ELR (cell line): Measurements from ENCODE around the gene BRIP1.
A peak's percentile ranks its signal among the peaks of the same experiment; 100 is the strongest.
"Not testable (repeated sequence)": the region's sequence is repeated elsewhere in the genome, so short reads cannot be mapped to it uniquely, and the experiment has no call there.

Experiments
- DNase-seq: peaks from one replicate; pipeline ENCODE4 v3.0.0-alpha.2; 2015; ENCODE audit warnings: low read depth

Gene BRIP1

GRCh38 chr17:61799812-61800484 is 63.4 kb downstream of the BRIP1 start:
- DNase-seq, result no peak

DNA sequence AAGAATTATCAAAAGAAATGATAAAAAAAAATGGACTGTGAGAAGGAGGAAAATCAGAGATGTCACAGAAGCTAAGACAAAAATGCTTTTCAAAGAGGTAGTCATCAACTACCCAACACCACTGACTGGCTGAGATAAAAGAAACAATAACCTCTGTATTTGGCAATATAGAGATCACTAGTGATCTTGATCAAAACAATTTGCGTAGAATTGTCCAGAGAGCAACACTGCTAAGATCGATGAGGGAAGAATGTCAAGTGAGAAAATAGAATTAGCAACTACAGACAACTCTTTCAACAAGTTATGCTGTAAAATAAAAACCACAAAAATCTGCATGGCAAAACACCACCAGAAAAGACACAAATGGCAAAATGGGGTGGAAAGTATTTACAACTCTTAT is 66.0 kb downstream of the BRIP1 start:
- DNase-seq, result no peak

DNA sequence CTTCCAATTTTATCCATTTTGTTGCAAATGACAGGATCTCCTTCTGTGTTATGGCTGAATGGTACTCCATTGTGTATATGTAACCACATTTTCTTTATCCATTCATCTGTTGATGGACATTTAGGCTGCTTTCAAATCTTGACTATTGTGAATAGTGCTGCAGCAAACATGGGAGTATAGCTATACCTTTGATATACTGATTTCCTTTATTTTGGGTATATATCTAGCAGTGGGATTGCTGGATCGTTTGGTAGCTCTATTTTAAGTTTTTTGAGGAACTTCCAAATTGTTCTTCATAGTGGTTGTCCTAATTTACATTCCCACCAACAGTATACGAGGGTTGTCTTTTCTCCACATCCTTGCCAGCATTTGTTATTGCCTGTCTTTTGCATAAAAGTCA is 67.8 kb downstream of the BRIP1 start:
- DNase-seq, result no peak

DNA sequence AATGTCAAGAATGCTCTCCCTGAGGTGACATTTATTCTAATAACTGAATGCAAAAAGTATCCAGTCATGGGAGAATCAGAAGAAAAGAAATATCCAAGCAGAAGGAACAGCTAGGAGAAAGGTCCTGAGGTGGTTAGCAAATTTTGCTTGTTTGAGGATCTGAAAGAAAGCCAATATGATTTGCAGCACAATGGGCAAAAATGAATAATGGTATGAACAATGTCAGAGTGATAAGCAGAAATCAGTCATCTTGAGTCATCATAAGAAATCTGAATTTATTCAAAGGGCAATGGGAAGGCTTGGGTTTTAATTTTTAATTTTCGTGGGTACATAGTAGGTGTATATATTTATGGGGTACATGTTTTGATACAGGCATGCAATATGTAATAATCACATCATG is 68.5 kb downstream of the BRIP1 start:
- peak; percentile 19 for DNase-seq

DNA sequence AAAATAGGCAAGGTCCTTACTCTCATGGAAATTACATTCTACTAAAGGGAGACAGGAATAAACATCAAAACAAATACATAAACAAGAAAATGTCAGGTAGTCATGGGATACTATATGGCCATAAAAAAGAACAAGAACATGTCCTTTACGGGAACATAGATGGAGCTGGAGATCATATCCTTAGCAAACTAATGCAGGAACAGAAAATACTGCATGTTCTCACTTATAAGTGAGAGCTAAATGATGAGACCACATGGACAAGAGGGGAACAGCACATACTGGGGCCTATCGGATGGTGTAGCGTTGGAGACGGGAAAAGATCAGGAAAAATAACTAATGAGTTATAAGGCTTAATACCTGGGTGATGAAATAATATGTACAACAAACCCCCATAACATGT is 69.1 kb downstream of the BRIP1 start:
- no peak for DNase-seq

- DNase-seq, result no peak
Observed at GRCh38 chr17:61793565-61793964, 69.8 kb downstream of the BRIP1 start.

DNA sequence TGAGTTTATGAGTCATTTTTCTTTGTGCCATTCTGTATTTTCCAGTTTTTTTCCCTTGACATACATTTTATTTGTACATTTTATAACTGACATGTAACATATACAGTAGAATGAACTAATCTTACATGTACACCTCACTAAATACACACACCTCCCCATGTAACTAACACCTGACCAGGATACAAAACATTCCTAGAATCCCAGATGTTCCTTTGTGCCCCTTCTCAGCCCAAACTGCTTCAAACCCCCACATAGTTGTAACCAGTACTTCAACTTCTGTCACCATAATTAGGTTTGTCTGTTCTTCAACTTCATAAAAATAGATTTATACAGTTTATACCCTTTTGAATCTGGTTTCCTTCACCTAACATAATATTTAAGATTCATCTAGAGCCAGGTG is 73.5 kb downstream of the BRIP1 start:
- no peak for DNase-seq

- no peak for DNase-seq
Observed at GRCh38 chr17:61786088-61786487, 77.2 kb downstream of the BRIP1 start.

GRCh38 chr17:61784510-61784909 is 78.8 kb downstream of the BRIP1 start:
- no peak for DNase-seq

- DNase-seq, result no peak
Observed at GRCh38 chr17:61783556-61784304, 79.6 kb downstream of the BRIP1 start.

DNA sequence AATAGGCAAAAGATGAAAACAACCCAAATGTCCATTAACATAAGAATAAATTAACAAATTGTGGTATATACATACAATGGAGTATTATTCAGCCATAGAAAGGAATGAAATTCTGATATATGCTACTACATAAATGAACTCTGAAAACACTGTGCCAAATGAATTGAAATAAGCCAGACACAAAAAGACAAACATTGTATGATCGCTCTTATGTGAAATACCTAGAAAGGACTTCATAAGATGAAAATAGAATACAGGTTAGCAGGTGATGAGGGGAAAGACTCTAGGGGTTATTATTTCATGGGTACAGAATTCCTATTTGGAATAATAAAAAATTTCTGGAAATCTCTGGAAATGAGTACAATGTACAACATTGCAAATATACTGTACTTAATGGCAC is 80.2 kb downstream of the BRIP1 start:
- no peak for DNase-seq

DNA sequence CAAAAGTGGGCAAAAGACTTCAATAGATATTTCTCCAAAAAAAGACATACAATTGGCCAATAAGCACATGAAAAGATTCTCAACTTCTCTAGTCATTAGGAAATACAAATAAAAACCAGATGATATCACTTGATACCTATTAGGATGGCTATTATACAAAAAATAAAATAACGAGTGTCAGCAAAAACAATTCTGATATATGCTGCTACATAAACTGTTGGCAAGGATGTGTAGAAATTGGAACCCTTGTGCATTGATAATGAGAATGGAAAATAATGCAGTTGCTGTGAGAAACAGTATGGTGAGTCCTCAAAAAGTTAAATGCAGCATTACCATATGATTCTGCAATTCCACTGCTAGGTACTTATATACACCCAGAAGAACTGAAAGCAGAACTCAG is 80.6 kb downstream of the BRIP1 start:
- no peak for DNase-seq

DNA sequence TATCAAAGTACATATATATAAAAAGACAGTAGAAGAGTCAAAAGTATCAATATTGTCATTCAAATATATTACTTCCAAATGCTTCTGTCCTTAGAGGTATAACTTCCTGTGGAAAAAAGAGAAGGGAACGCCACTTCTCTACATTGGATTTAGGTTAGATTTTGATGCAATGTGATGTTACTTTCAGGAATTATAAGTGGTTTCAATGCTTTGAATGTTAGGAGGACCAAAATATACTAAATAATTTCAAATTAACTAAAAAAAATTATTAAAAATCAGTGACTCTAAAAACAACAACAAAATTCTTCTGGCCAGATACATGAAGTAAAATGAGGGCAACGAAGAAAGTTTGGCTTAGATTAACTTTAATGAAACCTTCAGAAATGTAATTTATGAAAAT is 88.0 kb downstream of the BRIP1 start:
- DNase-seq, result no peak

- no peak for DNase-seq
Observed at GRCh38 chr17:61774724-61775123, 88.6 kb downstream of the BRIP1 start.

GRCh38 chr17:61774087-61774486 is 89.2 kb downstream of the BRIP1 start:
- DNase-seq, result not testable (repeated sequence)

GRCh38 chr17:61770752-61771533 is 92.4 kb downstream of the BRIP1 start:
- peak; percentile 96 for DNase-seq

- peak; percentile 67 for DNase-seq
Observed at GRCh38 chr17:61770043-61770442, 93.3 kb downstream of the BRIP1 start.

- DNase-seq, result no peak
Observed at GRCh38 chr17:61768405-61768804, 94.9 kb downstream of the BRIP1 start.

DNA sequence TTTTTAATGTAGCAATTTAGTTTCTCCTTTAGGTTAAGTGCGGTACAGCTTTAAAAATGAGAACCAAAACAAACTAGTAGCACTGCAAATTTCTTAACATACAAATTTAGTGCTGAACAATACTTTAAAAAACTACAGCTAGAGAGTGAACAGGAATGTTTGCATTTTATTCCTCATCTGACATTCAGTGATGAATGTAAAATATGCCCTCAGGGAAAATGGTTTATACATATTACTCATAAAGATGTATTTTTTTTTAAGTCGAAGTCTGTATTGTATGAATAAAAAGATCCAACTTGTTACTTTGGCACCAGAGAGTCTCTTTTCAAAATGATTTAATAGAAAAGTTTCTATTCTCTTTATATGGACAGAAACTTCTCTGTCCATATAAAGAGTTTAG is 96.8 kb downstream of the BRIP1 start:
- DNase-seq, result peak; percentile 94

- DNase-seq, result no peak
Observed at GRCh38 chr17:61764846-61765245, 98.5 kb downstream of the BRIP1 start.

DNA sequence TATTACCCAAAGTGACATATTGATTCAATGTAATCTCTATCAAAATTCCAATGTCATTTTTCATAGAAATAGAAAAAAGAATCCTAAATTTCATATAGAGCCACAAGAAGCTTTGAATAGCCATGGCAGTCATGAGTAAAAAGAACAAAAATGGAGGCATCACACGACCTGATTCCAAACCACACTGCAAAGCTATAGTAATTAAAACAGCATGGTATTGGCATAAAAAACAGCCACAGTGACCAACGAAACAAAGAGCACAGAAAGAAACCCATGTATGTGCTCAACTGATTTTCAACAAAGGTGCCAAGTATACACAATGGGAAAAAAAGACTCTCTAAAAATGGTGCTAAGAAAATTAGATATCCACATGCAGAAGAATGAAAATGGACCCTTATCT is 101.5 kb downstream of the BRIP1 start:
- no peak for DNase-seq

DNA sequence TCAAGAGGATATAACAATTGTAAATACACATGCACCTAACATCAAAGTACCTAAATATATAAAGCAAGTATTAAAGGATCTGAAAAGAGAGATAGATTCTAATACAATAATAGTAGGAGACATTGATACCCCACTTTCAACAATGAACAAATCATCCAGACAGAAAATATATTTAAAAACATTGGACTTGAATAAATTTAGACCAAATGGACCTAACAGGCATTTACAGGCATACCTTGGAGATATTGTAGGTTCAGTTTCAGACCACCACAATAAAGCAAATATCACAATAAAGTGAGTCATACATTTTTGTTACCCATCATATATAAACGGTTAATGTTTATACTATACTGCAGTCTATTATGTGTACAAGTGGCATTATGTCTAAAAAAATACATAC is 104.0 kb downstream of the BRIP1 start:
- DNase-seq, result no peak

DNA sequence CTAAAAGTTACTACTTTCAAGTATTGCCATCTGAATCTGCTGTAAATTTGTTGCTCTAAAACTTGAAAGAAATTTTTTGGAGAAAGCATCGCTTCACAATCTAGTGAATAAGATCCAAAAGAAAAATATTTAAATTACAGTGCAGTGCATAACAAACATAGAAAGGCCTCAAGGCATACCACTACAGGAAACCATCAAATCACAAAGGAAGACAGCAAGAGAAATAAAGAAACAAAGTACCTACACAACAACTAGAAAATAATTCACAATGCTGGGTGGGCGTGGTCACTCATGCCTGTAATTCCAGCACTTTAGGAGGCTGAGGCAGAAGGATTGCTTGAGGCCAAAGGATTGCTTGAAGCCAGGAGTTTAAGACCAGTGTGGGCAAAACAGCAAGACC is 104.9 kb downstream of the BRIP1 start:
- no peak for DNase-seq
